COR-L47 (cell line): ENCODE results near the gene SNAPC1.

Experiments used
- DNase-seq: peaks from one replicate; lab custom pipeline; 2025; lab: John Stamatoyannopoulos, UW

The SNAPC1 gene

GRCh38 chr14:61811882-61812346 is 49.7 kb downstream of the SNAPC1 start:
- DNase-seq, result no peak

GRCh38 chr14:61812347-61813095 is 50.3 kb downstream of the SNAPC1 start, which contains the start of gene SYT16:
Gene SYT16, plus strand, starts transcription at chr14:61812703.
- no peak for DNase-seq

- DNase-seq, result no peak
Measured at GRCh38 chr14:61813096-61813606, 50.9 kb downstream of the SNAPC1 start.

GRCh38 chr14:61822458-61822857 is 60.2 kb downstream of the SNAPC1 start:
- DNase-seq, result no peak

GRCh38 chr14:61832783-61833182 is 70.6 kb downstream of the SNAPC1 start:
- no peak for DNase-seq

GRCh38 chr14:61836184-61836583 is 74.0 kb downstream of the SNAPC1 start:
- no peak for DNase-seq

- no peak for DNase-seq
Measured at GRCh38 chr14:61836807-61837206, 74.6 kb downstream of the SNAPC1 start.

- DNase-seq, result peak; percentile 51
Measured at GRCh38 chr14:61837336-61838229, 75.4 kb downstream of the SNAPC1 start.

- no peak for DNase-seq
Measured at GRCh38 chr14:61838661-61839245, 76.5 kb downstream of the SNAPC1 start.

GRCh38 chr14:61839507-61839906 is 77.3 kb downstream of the SNAPC1 start:
- no peak for DNase-seq

- peak; percentile 7 for DNase-seq
Measured at GRCh38 chr14:61841145-61841544, 78.9 kb downstream of the SNAPC1 start.
